ENCODE measurements around the gene ZBTB20. TPM values are rescaled to one million over a fixed set of nuclear protein-coding genes. Genes with fewer than 3 reads are reported as not detected.

ZBTB20 gene
- polyA plus RNA-seq, 1 donor from 2014 or later: 4.8 TPM

DNA sequence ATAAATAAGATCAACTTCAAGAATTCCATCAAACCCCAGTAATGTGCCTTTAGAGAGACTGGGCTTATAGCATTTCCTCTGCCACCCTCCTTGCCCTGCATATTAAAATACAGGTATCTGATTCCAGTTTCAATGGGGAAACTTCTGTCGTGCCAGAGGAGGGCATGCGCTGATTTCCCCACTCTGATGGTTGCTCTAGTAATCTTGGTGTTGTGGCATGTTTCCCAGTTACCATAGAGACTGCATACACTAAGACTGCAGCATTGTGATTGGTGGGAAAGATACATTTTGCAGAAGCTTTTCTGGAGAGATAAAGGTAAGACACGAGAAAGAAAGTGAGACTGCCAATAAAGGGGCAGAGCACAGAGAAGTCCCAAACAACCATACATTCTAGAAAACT, 627.7 kb downstream of the ZBTB20 start:
- Histone ChIP-seq H3F3A (ENCODE audit: insufficient read depth, low read length, poor library complexity, severe bottlenecking) (no peaks in the 10 kb centered on the region), H3K79me2 (replicated peaks; ENCODE audit: insufficient read depth, low read length) (no peaks in the 10 kb centered on the region), H3K9me2 (ENCODE audit: insufficient read depth, low read length) (no peaks in the 10 kb centered on the region), H3K36me3 (ENCODE audit: insufficient read depth, low read length) (no peaks in the 10 kb centered on the region), H3K27ac (ENCODE audit: low read length) (peak overlapping the region; percentile 26), H3K9ac (ENCODE audit: low read length) (peak overlapping the region; percentile 14), H3K4me2 (ENCODE audit: low read length) (no peak overlapping the region), H3K9me3 (ENCODE audit: low read length) (no peaks in the 10 kb centered on the region), H4K20me1 (ENCODE audit: insufficient read depth) (no peaks in the 10 kb centered on the region), H2AFZ (ENCODE audit: low read depth, low read length) (no peak overlapping the region), H3K27me3 (ENCODE audit: insufficient read depth, low read depth, low read length) (no peaks in the 10 kb centered on the region), H3K4me3 (ENCODE audit: low read length) (peak overlapping the region; percentile 40)
- TF ChIP-seq RAD21 (conservative IDR thresholded peaks at IDR 0.05) (peak; percentile 64), SMC3 (conservative IDR thresholded peaks at IDR 0.05; ENCODE audit: poor library complexity) (peak; percentile 65), EZH2 (IDR thresholded peaks at IDR 0.05; ENCODE audit: borderline replicate concordance, insufficient read depth, low read length, poor library complexity, severe bottlenecking) (no peak), MXI1 (conservative IDR thresholded peaks at IDR 0.05; ENCODE audit: poor library complexity, severe bottlenecking) (peak; percentile 62), POLR2AphosphoS5 (IDR thresholded peaks at IDR 0.05) (peak; percentile 19), CTCF (IDR thresholded peaks at IDR 0.05; ENCODE audit: poor library complexity, severe bottlenecking) (peak; percentile 57), EP300 (conservative IDR thresholded peaks at IDR 0.05; ENCODE audit: poor library complexity, severe bottlenecking) (peak; percentile 90), REST (IDR thresholded peaks at IDR 0.05; ENCODE audit: borderline replicate concordance) (peak; percentile 35), TAF1 (IDR thresholded peaks at IDR 0.05; ENCODE audit: low read depth) (no peak)

GRCh38 chr3:114518206-114518808, 628.8 kb downstream of the ZBTB20 start:
- Histone ChIP-seq H3K79me2 (replicated peaks; ENCODE audit: insufficient read depth, low read length) (no peaks in the 10 kb centered on the region), H3K9ac (ENCODE audit: low read length) (no peak overlapping the region), H2AFZ (ENCODE audit: low read depth, low read length) (no peak overlapping the region), H3K4me3 (ENCODE audit: low read length) (no peak overlapping the region), H3F3A (ENCODE audit: insufficient read depth, low read length, poor library complexity, severe bottlenecking) (no peaks in the 10 kb centered on the region), H3K9me3 (ENCODE audit: low read length) (no peaks in the 10 kb centered on the region), H3K9me2 (ENCODE audit: insufficient read depth, low read length) (no peaks in the 10 kb centered on the region), H3K4me2 (ENCODE audit: low read length) (no peak overlapping the region), H4K20me1 (ENCODE audit: insufficient read depth) (no peaks in the 10 kb centered on the region), H3K27ac (ENCODE audit: low read length) (no peak overlapping the region), H3K27me3 (ENCODE audit: insufficient read depth, low read depth, low read length) (no peaks in the 10 kb centered on the region), H3K36me3 (ENCODE audit: insufficient read depth, low read length) (no peaks in the 10 kb centered on the region)
- TF ChIP-seq REST (IDR thresholded peaks at IDR 0.05; ENCODE audit: borderline replicate concordance) (no peak), SMC3 (conservative IDR thresholded peaks at IDR 0.05; ENCODE audit: poor library complexity) (no peak), TAF1 (IDR thresholded peaks at IDR 0.05; ENCODE audit: low read depth) (no peak), EP300 (conservative IDR thresholded peaks at IDR 0.05; ENCODE audit: poor library complexity, severe bottlenecking) (no peak), RAD21 (conservative IDR thresholded peaks at IDR 0.05) (no peak), POLR2AphosphoS5 (IDR thresholded peaks at IDR 0.05) (no peak), CTCF (IDR thresholded peaks at IDR 0.05; ENCODE audit: poor library complexity, severe bottlenecking) (no peak), EZH2 (IDR thresholded peaks at IDR 0.05; ENCODE audit: borderline replicate concordance, insufficient read depth, low read length, poor library complexity, severe bottlenecking) (no peak)

Data from neural cell (in vitro differentiated cells).